ENCODE data around the gene B3GAT1.
A peak's percentile ranks its signal among the peaks of the same experiment; 100 is the strongest.

Gene B3GAT1

GRCh38 chr11:134441281-134441680 lies 29.2 kb upstream of the B3GAT1 start:
- no peak for DNase-seq

DNA sequence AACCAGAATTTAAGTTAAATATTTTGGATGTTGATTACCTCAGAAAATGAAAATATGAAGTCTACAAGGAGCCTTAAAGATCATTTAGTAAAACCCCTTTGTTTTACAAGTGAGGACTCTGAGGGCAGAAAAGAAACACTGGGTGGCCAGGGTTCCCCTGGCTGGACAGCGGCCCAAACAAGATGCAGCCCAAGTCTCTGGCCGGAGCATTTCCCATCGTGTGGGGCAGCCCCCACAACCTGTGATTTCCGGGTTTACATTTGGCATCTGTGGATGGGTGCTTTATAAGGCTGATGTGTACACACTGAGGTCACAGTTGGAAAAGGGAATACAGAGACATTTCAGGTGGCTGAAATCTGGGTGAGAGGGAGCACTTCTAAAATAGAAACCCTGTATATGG lies 28.8 kb upstream of the B3GAT1 start:
- DNase-seq, result no peak

DNA sequence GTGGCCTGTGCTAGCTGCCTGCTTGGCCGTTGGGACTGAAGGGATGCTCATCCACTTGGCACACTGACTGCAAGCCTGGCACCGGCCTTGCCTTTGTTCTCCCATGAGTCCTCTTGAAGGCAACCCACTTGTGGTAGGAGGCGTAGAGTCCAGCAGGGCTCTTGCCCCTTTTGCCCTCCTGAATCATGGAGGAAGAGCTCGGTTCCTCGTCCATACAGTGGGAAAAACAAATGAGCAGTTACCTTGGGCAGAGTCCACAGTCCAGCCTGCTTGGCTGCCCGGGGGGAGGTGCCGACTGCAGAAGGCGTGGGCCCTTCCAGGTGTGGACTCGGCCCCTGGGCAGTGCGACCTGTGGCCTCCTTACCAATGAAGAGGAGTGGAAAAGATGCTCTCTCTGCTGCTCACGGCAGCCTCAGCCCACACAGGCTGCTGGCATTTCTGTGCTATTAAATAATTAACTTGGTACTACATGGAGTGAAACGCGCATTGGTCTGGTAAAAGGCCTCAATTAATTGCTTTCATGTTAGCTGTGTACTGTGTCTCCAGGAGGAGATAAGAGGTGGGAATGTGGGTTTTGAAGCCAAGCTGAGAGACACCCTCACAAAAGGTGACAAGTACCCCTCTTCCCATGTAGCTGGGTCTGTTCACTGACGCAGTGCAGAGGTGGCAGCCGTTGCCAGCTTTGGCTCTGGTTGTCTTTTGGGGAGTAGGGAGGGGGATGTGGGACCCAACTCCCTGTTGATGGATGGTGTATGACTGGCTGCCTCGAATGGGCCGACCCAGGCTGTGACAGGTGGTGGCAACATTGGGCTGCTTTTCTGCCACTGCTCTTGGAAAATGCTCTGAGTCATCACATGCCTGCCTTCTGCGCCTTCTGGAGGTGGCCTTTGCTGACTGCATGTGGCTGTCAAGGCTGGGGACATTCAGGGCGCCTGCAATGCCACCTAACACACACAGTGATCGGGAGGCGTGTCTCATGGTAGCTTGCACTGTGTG lies 26.8 kb upstream of the B3GAT1 start:
- no peak for DNase-seq

DNA sequence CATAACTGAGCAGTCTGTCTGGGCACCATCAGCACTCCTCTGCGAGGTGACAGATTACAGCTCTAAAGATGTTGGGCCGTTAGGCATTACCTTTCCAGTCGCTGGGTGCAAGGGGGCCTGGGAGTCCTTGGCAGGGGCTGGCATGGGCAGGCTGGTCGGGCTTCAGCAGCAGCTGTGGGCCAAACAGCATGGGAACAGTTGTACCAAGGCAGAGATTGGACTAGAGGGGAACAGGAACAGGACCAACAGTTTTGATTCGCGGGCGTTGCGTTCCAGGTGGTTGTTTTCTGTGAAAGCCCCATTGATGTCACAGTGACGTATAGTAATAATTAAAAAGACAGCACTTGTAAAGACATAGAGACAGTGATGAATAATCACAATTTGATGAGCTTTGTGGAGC lies 25.8 kb upstream of the B3GAT1 start:
- no peak for DNase-seq

- DNase-seq, result no peak
These were observed 24.7 kb upstream of the B3GAT1 start for GRCh38 chr11:134436781-134437180.

- no peak for DNase-seq
These were observed 21.8 kb upstream of the B3GAT1 start for GRCh38 chr11:134433806-134434205.

GRCh38 chr11:134433251-134433650 lies 21.2 kb upstream of the B3GAT1 start:
- DNase-seq, result no peak

DNA sequence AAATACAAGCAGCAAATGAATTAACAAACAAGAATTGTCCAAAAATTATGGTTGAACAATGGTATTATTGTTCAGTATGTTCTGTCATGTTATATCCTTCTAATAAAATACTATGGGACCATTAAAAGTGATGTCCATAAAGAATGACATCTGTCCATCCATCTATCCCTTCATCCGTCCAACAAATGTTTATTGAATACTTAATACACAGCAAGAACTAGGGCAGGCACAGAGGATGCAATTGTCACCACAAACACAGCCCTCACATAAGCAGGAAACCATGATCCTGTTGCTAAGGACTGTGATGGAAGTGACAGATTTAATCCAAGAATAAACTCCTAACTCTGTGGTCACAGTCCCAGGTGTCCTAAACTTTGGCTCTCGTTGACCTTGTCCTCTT lies 20.7 kb upstream of the B3GAT1 start:
- DNase-seq, result no peak

DNA sequence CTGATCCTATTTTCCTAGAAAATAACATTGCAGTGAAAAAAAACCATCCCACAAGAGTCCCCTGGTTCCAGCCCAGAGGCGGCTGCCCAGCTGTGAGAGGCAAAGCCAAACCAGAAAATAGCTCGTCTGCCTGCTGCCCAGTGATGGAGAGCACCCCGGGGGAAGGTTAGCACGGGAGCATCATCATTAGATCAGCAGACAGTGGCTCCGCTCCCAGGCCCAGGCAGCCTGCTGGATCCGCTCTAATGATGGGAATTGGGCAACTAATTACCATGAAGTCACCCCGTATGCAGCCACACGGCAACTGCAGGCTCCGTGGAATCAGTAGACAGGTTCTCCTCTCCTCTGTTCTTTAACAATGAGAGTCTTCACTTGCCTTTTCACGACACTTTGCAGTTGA lies 17.1 kb upstream of the B3GAT1 start:
- no peak for DNase-seq

DNA sequence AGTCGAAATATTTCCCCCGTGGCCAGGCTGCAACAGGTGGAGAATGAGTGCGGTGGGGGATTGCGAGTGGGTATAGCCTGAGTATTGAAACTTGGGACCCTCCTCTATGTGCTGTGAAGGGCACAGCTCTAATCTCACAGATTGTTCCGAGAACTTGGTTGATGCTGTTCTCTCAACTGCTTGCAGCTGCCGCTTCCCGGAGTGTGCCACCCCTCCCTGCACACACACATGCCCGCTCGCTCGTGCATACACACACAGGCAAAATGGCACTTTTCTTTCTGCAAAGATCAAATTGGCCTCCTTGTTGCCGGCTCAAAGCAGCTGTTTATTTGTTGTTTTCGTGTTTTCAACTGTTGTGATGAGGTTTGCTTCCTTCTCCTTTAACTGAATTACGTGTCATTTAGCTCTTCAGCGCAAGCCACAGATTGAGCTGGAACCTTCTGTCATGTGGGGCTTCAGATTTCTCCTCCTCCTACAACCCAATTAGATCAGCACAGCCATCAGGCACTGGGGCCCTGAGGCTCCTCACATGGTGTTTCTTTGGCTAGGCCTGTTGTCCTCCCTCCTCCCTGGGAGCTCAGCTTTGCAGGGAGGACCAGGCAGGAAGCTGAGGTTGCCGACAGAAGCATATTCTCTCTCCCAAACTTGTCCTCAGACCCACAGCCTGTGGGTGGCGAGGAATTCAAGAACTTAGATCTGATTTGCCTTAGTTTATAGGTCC lies 13.9 kb upstream of the B3GAT1 start:
- no peak for DNase-seq

- no peak for DNase-seq
These were observed 13.4 kb upstream of the B3GAT1 start for GRCh38 chr11:134425413-134425812.

GRCh38 chr11:134423106-134423505 lies 11.1 kb upstream of the B3GAT1 start:
- no peak for DNase-seq

GRCh38 chr11:134417871-134418840 lies 6.1 kb upstream of the B3GAT1 start:
- no peak for DNase-seq

DNA sequence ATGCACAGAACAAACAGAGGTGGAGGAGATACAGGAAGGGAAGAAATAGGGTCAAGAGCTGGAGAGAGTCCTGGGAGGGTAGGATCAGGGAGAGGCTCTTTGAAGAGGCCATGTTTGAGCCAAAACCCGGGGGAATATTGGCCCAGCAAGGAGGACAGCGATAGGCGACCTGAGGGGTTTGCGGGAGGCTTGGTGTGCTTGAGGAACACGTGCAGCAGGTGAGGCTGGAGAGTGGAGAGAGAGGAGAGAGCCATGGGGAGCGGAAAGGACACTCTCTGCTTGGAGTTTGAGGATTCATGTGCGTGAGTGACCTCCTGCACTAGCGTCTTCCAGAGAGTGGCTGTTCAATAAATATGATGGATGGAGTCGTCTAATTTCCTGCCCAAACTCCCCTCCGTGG lies 4.7 kb upstream of the B3GAT1 start:
- no peak for DNase-seq

DNA sequence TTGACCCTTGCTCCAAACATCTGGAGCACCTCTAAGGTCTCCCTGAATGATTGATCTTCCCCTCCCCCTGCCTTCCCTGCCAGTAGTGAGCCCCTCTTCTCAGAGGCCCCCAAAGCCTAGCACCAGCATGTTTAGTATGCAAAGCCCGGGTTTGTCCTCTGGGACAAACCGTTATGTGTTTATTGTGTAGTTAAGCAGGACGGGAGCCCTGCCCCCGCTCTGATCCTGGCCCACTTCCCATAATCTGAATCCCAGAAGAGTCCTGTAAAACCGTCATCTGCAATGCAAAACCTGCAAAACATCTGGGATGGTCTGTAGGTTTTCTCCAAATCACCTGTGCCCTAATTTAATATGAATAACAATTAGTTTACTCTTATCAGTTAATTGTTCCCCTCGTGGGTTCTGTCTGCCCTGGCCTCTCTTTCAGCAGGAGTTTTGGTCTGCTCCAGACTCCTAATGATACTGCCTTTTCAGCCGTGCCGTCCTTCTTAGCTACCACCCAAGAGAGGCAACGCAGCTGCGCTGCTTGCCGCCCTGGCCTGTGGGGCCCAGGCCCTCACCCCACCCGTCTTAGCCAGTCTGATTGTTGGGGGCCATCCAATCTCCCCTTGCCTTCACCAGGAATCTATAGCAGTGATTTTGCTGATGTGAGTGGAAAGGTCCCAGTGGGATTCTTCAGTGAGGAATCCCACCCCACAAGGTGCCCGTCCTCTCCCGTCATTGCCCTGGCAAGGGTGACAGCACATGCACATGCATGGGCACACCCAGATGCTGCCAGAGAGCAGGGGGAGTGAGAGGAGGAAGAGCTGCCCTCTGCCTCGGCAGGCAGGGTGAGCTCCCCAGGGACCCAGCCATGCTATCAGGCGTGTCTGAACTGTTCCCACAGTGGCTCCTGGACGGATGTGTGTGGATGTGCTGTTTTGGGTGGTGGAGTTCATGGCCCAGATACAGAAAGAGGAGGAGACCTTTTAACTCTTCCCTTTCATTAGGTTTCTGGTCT lies 3.0 kb upstream of the B3GAT1 start:
- peak; percentile 12 for DNase-seq

GRCh38 chr11:134413826-134414731 lies 2.0 kb upstream of the B3GAT1 start:
- no peak for DNase-seq

- no peak for DNase-seq
These were observed 1.2 kb upstream of the B3GAT1 start for GRCh38 chr11:134413043-134413825.

- DNase-seq, result no peak
These were observed 1.3 kb downstream of the B3GAT1 start for GRCh38 chr11:134410766-134411165.

- no peak for DNase-seq
These were observed 2.3 kb downstream of the B3GAT1 start for GRCh38 chr11:134409552-134410429.

All from NCI-H1105 (cell line).